SU-DHL-6 (cell line): ENCODE results near the gene SDK2.

Experiments used
- CTCF ChIP-seq: fragments of 200-600 bp; sonication (generic); IDR thresholded peaks from one replicate; pipeline ENCODE4 v1.5.1; 2017; ENCODE audit warnings: antibody characterized with exemption, mild to moderate bottlenecking, low read length, moderate library complexity; ENCODE audit not compliant: insufficient read depth, poor library complexity, severe bottlenecking
- EZH2phosphoT487 ChIP-seq: fragments of 200-600 bp; sonication (generic), shearing (Covaris generic); conservative IDR thresholded peaks from 2 replicates; pipeline ENCODE4 v1.6.1; 2018; ENCODE audit warnings: mild to moderate bottlenecking, antibody characterized with exemption, low read length, moderate library complexity, mixed read lengths

GRCh38 chr17:73348018-73348828 lies 296.0 kb downstream of the SDK2 start:
- TF ChIP-seq CTCF (no peak), EZH2phosphoT487 (no peak)
